COLO668 (cell line): Measurements from ENCODE around the gene ZBTB7C.

Experiments used
- DNase-seq: peaks from one replicate; lab custom pipeline; 2025; ENCODE audit not compliant: unreplicated experiment; lab: John Stamatoyannopoulos, UW

Gene ZBTB7C

GRCh38 chr18:48100165-48100575 lies 309.0 kb downstream of the ZBTB7C start:
- no peak for DNase-seq

DNA sequence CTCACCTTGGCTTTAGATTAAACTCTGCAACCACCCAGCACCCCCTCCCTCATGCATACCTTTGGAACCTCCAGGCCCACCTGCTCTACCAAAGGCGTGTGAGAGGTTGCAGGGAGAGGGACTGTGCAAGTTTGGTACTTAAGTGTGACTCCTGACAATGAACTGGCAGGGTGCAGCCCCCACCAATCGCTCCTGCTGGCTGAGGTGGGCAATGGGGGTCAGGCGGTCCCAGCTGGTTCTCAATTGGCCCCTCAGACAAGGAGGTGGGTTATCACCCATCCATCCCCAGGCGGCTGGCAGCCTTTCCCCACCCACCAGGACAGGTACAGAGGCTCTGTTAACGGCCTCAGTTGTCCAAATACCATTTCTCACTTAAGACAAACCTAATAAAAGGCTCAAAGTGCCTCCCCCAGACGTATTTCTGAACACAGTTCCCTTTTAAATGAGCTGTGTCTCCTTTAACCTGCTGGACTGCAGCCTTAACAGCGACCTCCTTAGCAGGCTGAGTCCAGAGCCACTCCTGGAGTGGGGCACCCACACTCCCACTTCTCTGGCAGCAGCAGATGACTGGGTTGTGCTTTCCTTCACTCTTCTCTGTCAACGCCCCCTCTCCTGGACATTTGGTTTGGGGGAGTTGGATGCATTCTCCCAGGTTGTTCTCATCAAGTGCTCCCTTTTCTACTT lies 309.6 kb downstream of the ZBTB7C start:
- DNase-seq = no peak

- DNase-seq = no peak
Observed at GRCh38 chr18:48098538-48098937, 310.6 kb downstream of the ZBTB7C start.

DNA sequence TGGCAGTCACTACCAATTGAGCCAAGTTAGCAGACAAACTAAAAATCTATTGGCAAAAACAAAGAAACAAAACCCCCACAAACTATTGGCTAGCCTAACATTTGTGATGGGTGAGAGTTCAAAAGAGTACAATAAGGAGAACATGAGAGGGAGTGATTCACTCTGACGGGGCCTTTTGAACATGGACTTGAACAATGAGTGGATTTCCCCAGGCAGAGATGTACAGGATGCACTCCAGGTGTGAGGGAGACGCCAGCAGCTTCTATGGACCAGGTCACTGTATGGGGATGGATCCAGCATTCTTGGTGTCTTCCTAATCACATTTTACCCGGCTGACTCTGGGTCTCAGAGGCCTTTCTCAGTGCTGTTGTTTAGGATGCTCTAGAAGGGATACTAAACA lies 311.2 kb downstream of the ZBTB7C start:
- DNase-seq = no peak

DNA sequence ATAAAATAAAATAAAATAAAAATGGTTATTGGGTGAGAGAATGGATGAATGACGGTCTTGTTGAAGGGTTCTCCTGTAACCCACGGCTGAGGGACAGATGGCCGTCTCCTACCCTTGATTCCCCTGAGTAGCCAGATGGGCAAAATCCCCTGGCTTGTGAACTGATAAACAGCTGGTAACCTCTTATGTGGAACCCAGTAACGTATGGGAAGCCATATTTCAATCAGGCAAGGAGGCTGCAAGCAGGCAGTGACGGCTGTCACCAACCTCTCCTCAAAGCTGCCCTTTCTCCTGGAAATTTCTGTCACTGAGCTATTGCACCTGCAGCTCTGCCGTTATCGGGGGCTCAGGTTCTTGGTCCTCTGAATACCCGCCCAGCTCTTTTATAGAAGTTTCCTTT lies 313.5 kb downstream of the ZBTB7C start:
- no peak for DNase-seq

DNA sequence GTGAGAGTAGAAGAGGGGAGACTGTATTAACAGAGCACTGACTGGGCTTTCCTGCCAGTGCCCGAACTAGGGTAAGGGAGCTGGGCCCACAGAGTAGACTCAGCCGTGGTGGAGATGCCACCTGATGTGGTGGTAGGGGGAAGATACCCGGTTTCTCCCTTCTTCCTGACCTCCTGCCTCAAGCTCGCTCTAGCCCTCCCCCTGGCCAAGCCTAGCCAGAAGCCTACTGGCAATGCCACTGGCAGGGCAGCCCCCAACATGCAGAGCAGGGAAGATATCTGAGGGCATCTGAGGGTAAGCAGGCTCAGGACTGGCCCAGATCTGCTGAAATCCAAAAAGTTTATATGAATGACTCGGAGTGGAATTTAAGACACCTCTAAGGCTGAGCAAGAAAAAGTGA lies 316.1 kb downstream of the ZBTB7C start:
- DNase-seq = no peak

- DNase-seq = no peak
Observed at GRCh38 chr18:48091869-48092497, 317.2 kb downstream of the ZBTB7C start.

DNA sequence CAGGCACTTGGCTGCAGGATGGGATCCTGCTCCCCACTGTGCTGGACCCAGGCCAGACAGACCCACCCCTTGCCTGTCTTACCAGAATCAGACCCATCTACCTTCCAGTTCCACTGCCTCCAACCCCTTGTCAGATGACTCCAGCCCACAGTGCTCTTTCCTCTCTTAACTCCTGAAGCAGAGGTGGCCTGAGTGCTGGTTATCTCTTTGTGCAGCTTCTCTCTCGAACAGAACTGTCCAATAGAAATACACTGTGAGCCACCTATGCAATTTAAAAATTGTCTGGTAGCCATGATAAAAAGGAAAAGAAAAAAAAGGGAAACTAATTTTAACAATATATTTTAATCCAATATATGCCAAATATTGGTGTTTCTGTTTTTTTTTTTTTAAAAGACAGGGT lies 318.5 kb downstream of the ZBTB7C start:
- DNase-seq = no peak

GRCh38 chr18:48090021-48090420 lies 319.2 kb downstream of the ZBTB7C start:
- DNase-seq = no peak

DNA sequence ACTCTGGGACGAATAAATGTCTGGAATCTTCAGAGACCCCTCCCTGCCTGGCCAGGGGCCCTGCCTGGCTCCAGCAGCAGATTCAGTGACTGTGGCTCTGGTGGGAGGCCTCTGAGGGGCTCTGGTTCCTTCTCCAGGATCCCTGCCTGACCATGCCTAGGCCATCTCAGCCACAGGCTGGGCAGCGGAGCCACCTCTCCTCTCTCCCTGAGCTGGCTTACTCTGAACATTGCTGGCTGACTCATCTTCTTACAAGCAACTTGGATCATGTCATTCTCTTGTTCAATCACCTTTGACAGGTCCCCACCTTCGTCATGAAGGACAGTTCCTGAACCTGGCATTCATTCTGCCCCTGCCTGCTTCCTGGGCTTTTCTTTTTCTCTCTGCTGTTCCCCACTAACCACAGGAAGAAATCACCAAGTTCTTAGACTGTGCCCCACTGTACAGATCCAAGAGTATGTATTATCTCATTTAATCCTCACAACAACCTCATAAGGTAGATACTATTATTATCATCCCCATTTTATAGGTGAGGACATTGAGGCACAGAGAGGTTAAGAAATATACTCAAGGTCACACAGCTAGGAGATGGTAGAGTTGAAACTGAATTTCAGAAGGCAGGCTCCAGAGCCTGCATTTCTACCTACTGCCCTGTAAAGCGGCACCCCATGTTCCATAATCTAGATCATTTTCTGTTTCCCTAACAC lies 323.2 kb downstream of the ZBTB7C start:
- no peak for DNase-seq

DNA sequence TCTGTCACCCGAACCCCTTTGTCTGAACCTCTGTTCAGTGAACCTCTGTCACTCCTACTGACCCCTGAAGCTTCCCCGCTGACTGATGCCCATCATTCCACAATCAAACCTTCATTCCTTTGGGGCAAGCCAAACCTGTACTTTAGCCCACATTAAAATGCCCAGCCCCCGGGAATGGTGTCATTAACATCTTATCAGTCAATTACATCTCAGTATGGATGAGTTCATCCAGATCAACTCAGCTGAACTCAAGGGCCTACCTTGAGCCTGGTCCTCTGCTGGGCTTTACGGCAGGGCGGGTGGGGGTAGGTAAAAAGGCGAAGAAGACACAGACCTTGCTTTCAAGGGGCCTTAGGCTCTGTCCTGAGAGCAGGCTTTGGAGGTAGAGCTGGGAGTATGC lies 324.3 kb downstream of the ZBTB7C start:
- DNase-seq = no peak

GRCh38 chr18:48084041-48084757 lies 325.0 kb downstream of the ZBTB7C start:
- no peak for DNase-seq

- DNase-seq = no peak
Observed at GRCh38 chr18:48080546-48080945, 328.6 kb downstream of the ZBTB7C start.

- no peak for DNase-seq
Observed at GRCh38 chr18:48079885-48080284, 329.3 kb downstream of the ZBTB7C start.

DNA sequence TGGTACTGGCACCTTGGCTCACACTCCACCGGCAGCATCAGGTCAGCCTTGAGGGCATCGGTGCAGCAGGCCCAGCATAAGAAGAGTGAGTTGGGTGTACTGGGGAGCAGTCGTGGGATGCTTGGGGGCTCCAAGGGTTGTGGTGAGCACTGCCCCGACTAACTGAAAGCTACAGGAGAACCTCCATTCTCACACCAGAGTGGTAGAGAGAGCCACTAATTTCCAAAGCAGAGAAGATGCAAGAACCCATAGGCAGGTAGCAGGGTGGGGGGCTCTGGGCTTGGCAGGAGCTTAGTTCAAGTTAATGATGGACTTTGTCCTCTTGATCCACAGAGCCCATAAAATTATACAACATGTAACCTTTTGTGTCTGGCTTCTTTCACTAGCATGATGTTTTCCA lies 330.7 kb downstream of the ZBTB7C start:
- no peak for DNase-seq

GRCh38 chr18:48077291-48077690 lies 331.9 kb downstream of the ZBTB7C start:
- DNase-seq = no peak

DNA sequence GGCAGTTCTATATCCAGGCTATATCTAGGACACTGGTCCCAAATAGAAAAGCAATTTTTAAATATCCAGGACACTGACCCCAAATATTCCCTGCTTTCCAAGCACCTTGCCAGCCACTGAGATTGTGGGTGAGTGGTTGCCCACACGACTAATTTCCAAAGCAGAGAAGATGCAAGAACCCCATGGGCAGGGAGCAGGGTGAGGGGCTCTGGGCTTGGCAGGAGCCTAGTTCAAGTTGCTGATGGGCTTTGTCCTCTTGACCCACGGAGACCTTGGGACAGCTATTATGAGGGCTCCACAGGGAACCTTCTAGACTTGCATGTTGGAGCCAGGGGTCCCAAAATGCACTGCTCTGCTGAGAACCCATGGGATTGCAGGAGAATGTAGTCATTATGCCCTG lies 332.7 kb downstream of the ZBTB7C start:
- no peak for DNase-seq

GRCh38 chr18:48075707-48076093 lies 333.5 kb downstream of the ZBTB7C start:
- DNase-seq = no peak

DNA sequence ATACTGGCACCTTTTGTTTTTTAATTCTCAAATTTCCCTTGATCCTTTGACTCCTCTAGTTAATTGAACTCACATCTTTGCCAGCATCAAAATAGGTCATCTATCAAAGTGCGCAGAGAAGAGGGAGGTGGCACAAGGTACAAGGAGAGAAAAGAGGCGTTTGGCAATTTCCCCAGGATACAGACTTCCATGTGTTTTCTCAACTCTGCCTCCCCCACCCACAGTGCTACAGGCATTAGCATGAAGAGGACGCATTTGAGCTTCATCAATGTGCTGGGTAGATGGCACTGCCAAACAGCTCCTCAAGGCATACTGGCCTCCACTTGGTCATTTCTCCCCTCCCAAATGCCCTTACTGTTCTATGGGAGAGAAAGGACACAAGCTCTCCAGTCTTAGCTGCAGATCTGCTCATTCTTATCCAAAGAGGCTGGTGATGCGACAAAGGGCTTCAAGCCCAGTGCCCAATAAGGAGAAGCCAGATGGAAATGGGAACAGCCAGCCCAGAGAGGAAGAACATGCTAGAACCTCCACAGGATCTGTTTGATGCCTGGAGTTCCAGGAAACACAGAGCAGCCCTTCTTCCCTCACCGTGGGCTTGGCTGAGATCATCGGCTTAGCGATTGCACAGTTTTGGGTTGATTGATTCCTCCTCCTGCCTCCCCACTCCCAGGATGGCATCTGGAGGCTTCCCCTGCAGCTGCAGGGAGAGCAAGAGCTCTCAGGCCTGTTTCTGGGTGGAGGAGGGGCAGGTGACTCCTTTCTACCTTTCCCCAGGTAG lies 334.1 kb downstream of the ZBTB7C start:
- no peak for DNase-seq

- peak; percentile 13 for DNase-seq
Observed at GRCh38 chr18:48073211-48073930, 335.8 kb downstream of the ZBTB7C start.
